Measurements from ENCODE around the gene EIF4EBP2. TPM values are rescaled to one million over a fixed set of nuclear protein-coding genes. Genes with fewer than 3 reads are reported as not detected.

EIF4EBP2 gene
- total and polyA plus RNA-seq, 3 donors from 2014 or later, result 41.2 to 50.8 (median 50.7) TPM

GRCh38 chr10:70412356-70412755, 8.4 kb downstream of the EIF4EBP2 start:
- H3K9me3 ChIP-seq, result no peaks in the 10 kb centered on the region
- no peaks in the 10 kb centered on the region for H3K27me3 ChIP-seq
- TF ChIP-seq, protein P1, sequence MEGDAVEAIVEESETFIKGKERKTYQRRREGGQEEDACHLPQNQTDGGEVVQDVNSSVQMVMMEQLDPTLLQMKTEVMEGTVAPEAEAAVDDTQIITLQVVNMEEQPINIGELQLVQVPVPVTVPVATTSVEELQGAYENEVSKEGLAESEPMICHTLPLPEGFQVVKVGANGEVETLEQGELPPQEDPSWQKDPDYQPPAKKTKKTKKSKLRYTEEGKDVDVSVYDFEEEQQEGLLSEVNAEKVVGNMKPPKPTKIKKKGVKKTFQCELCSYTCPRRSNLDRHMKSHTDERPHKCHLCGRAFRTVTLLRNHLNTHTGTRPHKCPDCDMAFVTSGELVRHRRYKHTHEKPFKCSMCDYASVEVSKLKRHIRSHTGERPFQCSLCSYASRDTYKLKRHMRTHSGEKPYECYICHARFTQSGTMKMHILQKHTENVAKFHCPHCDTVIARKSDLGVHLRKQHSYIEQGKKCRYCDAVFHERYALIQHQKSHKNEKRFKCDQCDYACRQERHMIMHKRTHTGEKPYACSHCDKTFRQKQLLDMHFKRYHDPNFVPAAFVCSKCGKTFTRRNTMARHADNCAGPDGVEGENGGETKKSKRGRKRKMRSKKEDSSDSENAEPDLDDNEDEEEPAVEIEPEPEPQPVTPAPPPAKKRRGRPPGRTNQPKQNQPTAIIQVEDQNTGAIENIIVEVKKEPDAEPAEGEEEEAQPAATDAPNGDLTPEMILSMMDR (IDR thresholded peaks at IDR 0.05), result no peak
- TF ChIP-seq POLR2A (IDR thresholded peaks at IDR 0.05), result no peak
- intact Hi-C loops (cut with DNase I; ENCODE audit: low total_unique reads), result no loop called here
- 86% methylated on average over 4 of the region's 4 CpGs for WGBS, 2 donors
- no peak overlapping the region for H3K4me3 ChIP-seq
- no peak overlapping the region for H3K27ac ChIP-seq
- H3K4me1 ChIP-seq, result peaks cover 16% of the 10 kb centered on the region
- DNase-seq, result no peak
- H3K36me3 ChIP-seq (ENCODE audit: low read depth, missing control alignments), result no peaks in the 10 kb centered on the region

DNA sequence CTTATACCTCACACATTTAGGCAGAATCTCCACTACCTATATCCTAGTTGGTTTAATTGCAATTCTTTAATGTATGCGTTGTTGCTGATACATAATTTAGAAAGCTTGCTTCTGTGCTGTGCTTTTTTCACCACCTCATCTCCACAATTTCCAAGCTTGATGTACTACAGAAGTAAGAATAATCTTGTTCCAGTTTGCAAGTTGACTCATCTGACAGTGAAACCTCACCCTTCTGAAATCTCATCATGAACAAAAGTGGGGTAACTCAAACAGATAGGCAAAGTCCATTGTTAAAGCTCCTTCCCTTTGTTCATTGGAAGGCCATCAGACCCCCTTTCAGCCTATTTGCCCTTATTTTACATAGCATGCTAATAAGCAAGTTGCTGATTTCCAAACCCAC, 13.6 kb downstream of the EIF4EBP2 start:
- WGBS, 2 donors, result 91 to 96% methylated on average over 1 of the region's 1 CpG
- TF ChIP-seq POLR2A (IDR thresholded peaks at IDR 0.05), result no peak
- TF ChIP-seq, protein P1 (IDR thresholded peaks at IDR 0.05), result no peak
- DNase-seq, result no peak
- no peaks in the 10 kb centered on the region for H3K9me3 ChIP-seq
- H3K4me1 ChIP-seq, result no peaks in the 10 kb centered on the region
- H3K27me3 ChIP-seq, result no peaks in the 10 kb centered on the region
- intact Hi-C loops (cut with DNase I; ENCODE audit: low total_unique reads), result no loop called here
- no peaks in the 10 kb centered on the region for H3K36me3 ChIP-seq (ENCODE audit: low read depth, missing control alignments)
- H3K27ac ChIP-seq, result no peak overlapping the region
- H3K4me3 ChIP-seq, result no peak overlapping the region

GRCh38 chr10:70418229-70418628, 14.3 kb downstream of the EIF4EBP2 start:
- intact Hi-C loops (cut with DNase I; ENCODE audit: low total_unique reads), result no loop called here
- no peak for DNase-seq
- WGBS, 2 donors, result 85 to 89% methylated on average over 1 of the region's 1 CpG
- Histone ChIP-seq H3K27ac (no peak overlapping the region), H3K4me1 (no peaks in the 10 kb centered on the region), H3K36me3 (ENCODE audit: low read depth, missing control alignments) (no peaks in the 10 kb centered on the region), H3K4me3 (no peak overlapping the region), H3K9me3 (no peaks in the 10 kb centered on the region), H3K27me3 (no peaks in the 10 kb centered on the region)
- no peak for TF ChIP-seq POLR2A (IDR thresholded peaks at IDR 0.05)
- TF ChIP-seq, protein P1 (IDR thresholded peaks at IDR 0.05), result no peak

DNA sequence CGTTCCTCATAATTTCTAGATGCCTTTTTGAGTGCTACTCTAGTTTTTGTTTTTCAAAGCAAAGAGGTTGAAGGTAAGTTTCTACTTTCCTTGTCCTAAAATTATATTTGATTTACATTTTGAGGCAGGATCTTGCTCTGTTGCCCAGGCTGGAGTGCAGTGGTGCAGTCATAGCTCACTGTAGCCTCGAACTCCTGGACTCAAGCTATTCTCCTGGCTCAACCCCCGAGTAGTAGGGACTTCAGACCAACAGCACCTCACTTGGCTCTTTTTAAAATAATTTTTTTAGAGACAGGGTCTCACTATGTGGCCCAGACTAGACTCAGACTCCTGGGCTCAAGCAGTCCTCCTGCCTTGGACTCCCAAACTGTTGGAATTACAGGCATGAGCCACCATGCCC, 14.8 kb downstream of the EIF4EBP2 start:
- H3K4me3 ChIP-seq, result no peak overlapping the region
- TF ChIP-seq, protein P1 (IDR thresholded peaks at IDR 0.05), result no peak
- TF ChIP-seq POLR2A (IDR thresholded peaks at IDR 0.05), result no peak
- H3K9me3 ChIP-seq, result no peaks in the 10 kb centered on the region
- no peak for DNase-seq
- intact Hi-C loops (cut with DNase I; ENCODE audit: low total_unique reads), result no loop called here
- H3K36me3 ChIP-seq (ENCODE audit: low read depth, missing control alignments), result no peaks in the 10 kb centered on the region
- WGBS, 2 donors, result 94 to 97% methylated on average over 3 of the region's 3 CpGs
- no peaks in the 10 kb centered on the region for H3K4me1 ChIP-seq
- H3K27me3 ChIP-seq, result no peaks in the 10 kb centered on the region
- no peak overlapping the region for H3K27ac ChIP-seq

DNA sequence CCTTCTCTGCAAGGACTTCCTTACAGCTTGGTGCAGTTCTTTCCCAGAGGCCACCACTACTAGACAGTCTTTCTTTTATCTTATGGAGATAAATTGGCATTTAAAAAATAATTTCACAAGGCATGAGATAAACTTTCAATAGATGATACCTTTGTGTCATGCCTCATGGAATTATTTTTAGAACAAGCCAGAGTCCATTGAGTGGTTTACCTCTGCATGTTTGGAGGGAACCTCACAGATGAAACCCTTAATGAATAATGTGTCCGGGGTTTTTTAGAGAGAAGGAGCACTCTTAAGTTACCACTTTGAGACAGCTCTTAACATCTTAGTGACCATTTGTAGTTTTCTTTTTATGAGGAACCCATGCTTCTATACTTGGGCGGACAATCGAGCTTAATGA, 20.4 kb downstream of the EIF4EBP2 start:
- no peak overlapping the region for H3K4me3 ChIP-seq
- no peak for DNase-seq
- no peak overlapping the region for H3K27ac ChIP-seq
- H3K4me1 ChIP-seq, result no peaks in the 10 kb centered on the region
- 89% methylated on average over 3 of the region's 3 CpGs for WGBS, 2 donors
- no peaks in the 10 kb centered on the region for H3K36me3 ChIP-seq (ENCODE audit: low read depth, missing control alignments)
- no peak for TF ChIP-seq POLR2A (IDR thresholded peaks at IDR 0.05)
- TF ChIP-seq, protein P1 (IDR thresholded peaks at IDR 0.05), result no peak
- intact Hi-C loops (cut with DNase I; ENCODE audit: low total_unique reads), result no loop called here
- no peaks in the 10 kb centered on the region for H3K27me3 ChIP-seq
- H3K9me3 ChIP-seq, result no peaks in the 10 kb centered on the region
